ENCODE results near the gene DCAF4.
"Not testable (repeated sequence)": the region's sequence is repeated elsewhere in the genome, so short reads cannot be mapped to it uniquely, and the experiment has no call there.

- not testable (repeated sequence) for TF ChIP-seq EZH2 (IDR thresholded peaks at IDR 0.05; ENCODE audit: low read depth); CTCF (conservative IDR thresholded peaks at IDR 0.05)
These were observed 78.4 kb downstream of the DCAF4 start for GRCh38 chr14:73004641-73005040.

Data from PC-9 (cell line).